HT-29 (cell line): ENCODE results near the gene SLX4IP. TPM values are rescaled to one million over a fixed set of nuclear protein-coding genes. Genes with fewer than 3 reads are reported as not detected.
A peak's percentile ranks its signal among the peaks of the same experiment; 100 is the strongest.

Experiments used
- DNase-seq: peaks from one replicate; pipeline ENCODE4 v3.0.0-alpha.2; 2015; ENCODE audit warnings: low spot score
- total RNA-seq: library from RNA; depleted of rRNA; stranded (reverse); fragments of >200 nt; shearing (Covaris generic); gene quantifications from 2 replicates; pipeline ENCODE4 v1.2.3, GENCODE V29; 2014

The SLX4IP gene
- total RNA-seq, 1 experiment from 2014 or later: 1.4 TPM

GRCh38 chr20:10550204-10551118 lies 115.4 kb downstream of the SLX4IP start:
- no peak for DNase-seq

- DNase-seq: no peak
These were observed 116.9 kb downstream of the SLX4IP start for GRCh38 chr20:10551732-10552724.

GRCh38 chr20:10553326-10553984 lies 118.3 kb downstream of the SLX4IP start:
- peak; percentile 84 for DNase-seq

- no peak for DNase-seq
These were observed 119.2 kb downstream of the SLX4IP start for GRCh38 chr20:10554285-10554684.

GRCh38 chr20:10555393-10555792 lies 120.3 kb downstream of the SLX4IP start:
- DNase-seq: no peak

GRCh38 chr20:10555865-10556308 lies 120.8 kb downstream of the SLX4IP start:
- peak; percentile 32 for DNase-seq

- DNase-seq: no peak
These were observed 121.5 kb downstream of the SLX4IP start for GRCh38 chr20:10556519-10557083.

GRCh38 chr20:10557685-10558084 lies 122.6 kb downstream of the SLX4IP start:
- no peak for DNase-seq

GRCh38 chr20:10558635-10559187 lies 123.6 kb downstream of the SLX4IP start:
- no peak for DNase-seq

GRCh38 chr20:10559266-10559665 lies 124.2 kb downstream of the SLX4IP start:
- DNase-seq: peak; percentile 72

GRCh38 chr20:10560686-10561085 lies 125.6 kb downstream of the SLX4IP start:
- no peak for DNase-seq

- DNase-seq: no peak
These were observed 126.2 kb downstream of the SLX4IP start for GRCh38 chr20:10561302-10561701.

GRCh38 chr20:10562899-10563298 lies 127.8 kb downstream of the SLX4IP start:
- DNase-seq: no peak

- DNase-seq: no peak
These were observed 128.9 kb downstream of the SLX4IP start for GRCh38 chr20:10563935-10564492.

- peak; percentile 62 for DNase-seq
These were observed 130.3 kb downstream of the SLX4IP start for GRCh38 chr20:10565191-10565921.

- DNase-seq: peak; percentile 85
These were observed 131.1 kb downstream of the SLX4IP start for GRCh38 chr20:10565922-10566897.

- no peak for DNase-seq
These were observed 132.9 kb downstream of the SLX4IP start for GRCh38 chr20:10568032-10568431.

- no peak for DNase-seq
These were observed 136.3 kb downstream of the SLX4IP start for GRCh38 chr20:10571313-10571815.
